ENCODE results near the gene MAPRE2.

- no peak for TF ChIP-seq CTCF (IDR thresholded peaks at IDR 0.05)
- TF ChIP-seq POLR2A (IDR thresholded peaks at IDR 0.05): no peak
These were observed 3.2 kb upstream of the MAPRE2 start for GRCh38 chr18:35038029-35038428.
